GM12878 (cell line): Measurements from ENCODE around the gene ICOSLG.
"Not testable (repeated sequence)": the region's sequence is repeated elsewhere in the genome, so short reads cannot be mapped to it uniquely, and the experiment has no call there.

ENCODE experiments used
- MTA2 ChIP-seq: fragments of 450-650 bp; IDR thresholded peaks from 2 replicates; pipeline ENCODE4 v1.6.1; 2016; ENCODE audit warnings: low read depth, mild to moderate bottlenecking, moderate library complexity
- SMARCA5 ChIP-seq: fragments of 450-650 bp; IDR thresholded peaks from 2 replicates; pipeline ENCODE4 v1.6.1; 2017; ENCODE audit warnings: mild to moderate bottlenecking
- TCF7 ChIP-seq: IDR thresholded peaks from 2 replicates; pipeline ENCODE4 v1.6.1; 2014; ENCODE audit warnings: antibody characterized with exemption, borderline replicate concordance
- TF ChIP-seq, protein P1 (sequence below), 3 experiments: IDR thresholded peaks in 2 of 3; conservative IDR thresholded peaks in 1 of 3; 2 replicates each; pipeline ENCODE4 v1.5.1; 2011; ENCODE audit warnings: low read depth in 3 of 3, low read length in 3 of 3, mild to moderate bottlenecking in 3 of 3, control low read depth in 2 of 3, moderate library complexity in 2 of 3, inconsistent platforms in 1 of 3, mixed read lengths in 1 of 3; ENCODE audit not compliant: control insufficient read depth in 2 of 3, insufficient read depth in 1 of 3; ENCODE audit errors: extremely low read depth in 1 of 3
- TF ChIP-seq, protein P2 (sequence below): fragments of 450-650 bp; IDR thresholded peaks from 2 replicates; pipeline ENCODE4 v1.6.1; 2017; ENCODE audit warnings: mild to moderate bottlenecking
- TF ChIP-seq, protein P3 (sequence below): fragments of 450-650 bp; IDR thresholded peaks from 2 replicates; pipeline ENCODE4 v1.6.1; 2016; ENCODE audit warnings: mild to moderate bottlenecking, moderate library complexity, borderline replicate concordance

DNA sequence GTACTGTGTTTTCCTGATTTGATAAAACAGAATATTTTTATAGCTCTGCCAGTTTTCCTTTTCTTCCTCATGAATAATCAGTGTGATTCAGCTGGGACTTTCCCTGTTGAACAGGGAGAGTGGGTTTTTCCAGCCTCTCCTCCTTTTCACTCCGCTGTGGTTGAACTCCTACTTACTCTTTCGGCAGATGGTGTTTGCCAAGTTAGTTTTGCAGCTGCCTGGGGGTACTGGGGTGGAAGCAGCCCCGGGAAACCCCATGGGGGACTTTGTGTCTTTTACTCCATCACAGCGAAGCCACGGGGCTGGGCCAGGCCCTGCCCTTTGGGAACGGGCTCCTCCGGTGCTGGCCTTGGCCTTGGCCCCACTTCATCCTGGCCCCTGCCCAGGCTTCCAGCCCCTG lies 55.9 kb downstream of the ICOSLG start:
- TF ChIP-seq, protein P1, sequence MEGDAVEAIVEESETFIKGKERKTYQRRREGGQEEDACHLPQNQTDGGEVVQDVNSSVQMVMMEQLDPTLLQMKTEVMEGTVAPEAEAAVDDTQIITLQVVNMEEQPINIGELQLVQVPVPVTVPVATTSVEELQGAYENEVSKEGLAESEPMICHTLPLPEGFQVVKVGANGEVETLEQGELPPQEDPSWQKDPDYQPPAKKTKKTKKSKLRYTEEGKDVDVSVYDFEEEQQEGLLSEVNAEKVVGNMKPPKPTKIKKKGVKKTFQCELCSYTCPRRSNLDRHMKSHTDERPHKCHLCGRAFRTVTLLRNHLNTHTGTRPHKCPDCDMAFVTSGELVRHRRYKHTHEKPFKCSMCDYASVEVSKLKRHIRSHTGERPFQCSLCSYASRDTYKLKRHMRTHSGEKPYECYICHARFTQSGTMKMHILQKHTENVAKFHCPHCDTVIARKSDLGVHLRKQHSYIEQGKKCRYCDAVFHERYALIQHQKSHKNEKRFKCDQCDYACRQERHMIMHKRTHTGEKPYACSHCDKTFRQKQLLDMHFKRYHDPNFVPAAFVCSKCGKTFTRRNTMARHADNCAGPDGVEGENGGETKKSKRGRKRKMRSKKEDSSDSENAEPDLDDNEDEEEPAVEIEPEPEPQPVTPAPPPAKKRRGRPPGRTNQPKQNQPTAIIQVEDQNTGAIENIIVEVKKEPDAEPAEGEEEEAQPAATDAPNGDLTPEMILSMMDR (IDR thresholded peaks at IDR 0.05 in 2 of 3, conservative IDR thresholded peaks at IDR 0.05 in 1 of 3; ENCODE audit: control insufficient read depth in 2 of 3, extremely low read depth in 1 of 3, insufficient read depth in 1 of 3, low read depth in 3 of 3, low read length in 3 of 3): not testable (repeated sequence)
- TF ChIP-seq, protein P2, sequence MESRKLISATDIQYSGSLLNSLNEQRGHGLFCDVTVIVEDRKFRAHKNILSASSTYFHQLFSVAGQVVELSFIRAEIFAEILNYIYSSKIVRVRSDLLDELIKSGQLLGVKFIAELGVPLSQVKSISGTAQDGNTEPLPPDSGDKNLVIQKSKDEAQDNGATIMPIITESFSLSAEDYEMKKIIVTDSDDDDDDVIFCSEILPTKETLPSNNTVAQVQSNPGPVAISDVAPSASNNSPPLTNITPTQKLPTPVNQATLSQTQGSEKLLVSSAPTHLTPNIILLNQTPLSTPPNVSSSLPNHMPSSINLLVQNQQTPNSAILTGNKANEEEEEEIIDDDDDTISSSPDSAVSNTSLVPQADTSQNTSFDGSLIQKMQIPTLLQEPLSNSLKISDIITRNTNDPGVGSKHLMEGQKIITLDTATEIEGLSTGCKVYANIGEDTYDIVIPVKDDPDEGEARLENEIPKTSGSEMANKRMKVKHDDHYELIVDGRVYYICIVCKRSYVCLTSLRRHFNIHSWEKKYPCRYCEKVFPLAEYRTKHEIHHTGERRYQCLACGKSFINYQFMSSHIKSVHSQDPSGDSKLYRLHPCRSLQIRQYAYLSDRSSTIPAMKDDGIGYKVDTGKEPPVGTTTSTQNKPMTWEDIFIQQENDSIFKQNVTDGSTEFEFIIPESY: not testable (repeated sequence)
- not testable (repeated sequence) for TF ChIP-seq MTA2, TCF7, SMARCA5
- TF ChIP-seq, protein P3, sequence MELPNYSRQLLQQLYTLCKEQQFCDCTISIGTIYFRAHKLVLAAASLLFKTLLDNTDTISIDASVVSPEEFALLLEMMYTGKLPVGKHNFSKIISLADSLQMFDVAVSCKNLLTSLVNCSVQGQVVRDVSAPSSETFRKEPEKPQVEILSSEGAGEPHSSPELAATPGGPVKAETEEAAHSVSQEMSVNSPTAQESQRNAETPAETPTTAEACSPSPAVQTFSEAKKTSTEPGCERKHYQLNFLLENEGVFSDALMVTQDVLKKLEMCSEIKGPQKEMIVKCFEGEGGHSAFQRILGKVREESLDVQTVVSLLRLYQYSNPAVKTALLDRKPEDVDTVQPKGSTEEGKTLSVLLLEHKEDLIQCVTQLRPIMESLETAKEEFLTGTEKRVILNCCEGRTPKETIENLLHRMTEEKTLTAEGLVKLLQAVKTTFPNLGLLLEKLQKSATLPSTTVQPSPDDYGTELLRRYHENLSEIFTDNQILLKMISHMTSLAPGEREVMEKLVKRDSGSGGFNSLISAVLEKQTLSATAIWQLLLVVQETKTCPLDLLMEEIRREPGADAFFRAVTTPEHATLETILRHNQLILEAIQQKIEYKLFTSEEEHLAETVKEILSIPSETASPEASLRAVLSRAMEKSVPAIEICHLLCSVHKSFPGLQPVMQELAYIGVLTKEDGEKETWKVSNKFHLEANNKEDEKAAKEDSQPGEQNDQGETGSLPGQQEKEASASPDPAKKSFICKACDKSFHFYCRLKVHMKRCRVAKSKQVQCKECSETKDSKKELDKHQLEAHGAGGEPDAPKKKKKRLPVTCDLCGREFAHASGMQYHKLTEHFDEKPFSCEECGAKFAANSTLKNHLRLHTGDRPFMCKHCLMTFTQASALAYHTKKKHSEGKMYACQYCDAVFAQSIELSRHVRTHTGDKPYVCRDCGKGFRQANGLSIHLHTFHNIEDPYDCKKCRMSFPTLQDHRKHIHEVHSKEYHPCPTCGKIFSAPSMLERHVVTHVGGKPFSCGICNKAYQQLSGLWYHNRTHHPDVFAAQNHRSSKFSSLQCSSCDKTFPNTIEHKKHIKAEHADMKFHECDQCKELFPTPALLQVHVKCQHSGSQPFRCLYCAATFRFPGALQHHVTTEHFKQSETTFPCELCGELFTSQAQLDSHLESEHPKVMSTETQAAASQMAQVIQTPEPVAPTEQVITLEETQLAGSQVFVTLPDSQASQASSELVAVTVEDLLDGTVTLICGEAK: not testable (repeated sequence)
